Measurements from ENCODE around the gene RNF10. TPM values are rescaled to one million over a fixed set of nuclear protein-coding genes. Genes with fewer than 3 reads are reported as not detected.
"Not testable (repeated sequence)": the region's sequence is repeated elsewhere in the genome, so short reads cannot be mapped to it uniquely, and the experiment has no call there.

Gene RNF10
- total RNA-seq, 8 experiments from 2014 or later = 69.1 to 207 (median 90.5) TPM

DNA sequence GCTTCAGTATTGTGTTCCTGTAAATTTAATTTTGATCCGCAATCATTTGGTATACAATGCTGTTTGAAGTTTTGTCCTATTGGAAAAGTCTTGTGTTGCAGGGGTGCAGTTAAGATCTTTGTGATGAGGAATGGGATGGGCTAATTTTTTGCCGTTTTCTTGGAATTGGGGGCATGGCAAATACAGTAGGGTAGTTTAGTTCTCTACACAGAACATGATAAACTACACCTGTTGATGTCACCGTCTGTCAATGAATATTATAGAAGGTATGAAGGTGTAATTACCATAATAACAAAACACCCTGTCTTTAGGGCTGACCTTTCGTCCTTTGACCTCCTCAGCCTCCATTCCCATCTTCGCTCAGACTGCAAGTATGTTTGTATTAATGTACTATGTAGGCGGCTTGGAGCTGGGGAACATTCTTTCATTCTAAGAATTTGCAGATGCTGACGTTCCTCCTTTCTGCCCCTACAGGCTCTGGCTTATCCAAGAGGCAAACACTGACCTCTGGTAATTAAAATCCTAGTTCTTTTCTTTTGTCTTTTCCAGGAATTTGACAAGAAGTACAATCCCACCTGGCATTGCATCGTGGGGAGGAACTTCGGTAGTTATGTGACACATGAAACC is 36.5 kb upstream of the RNF10 start:
- no peak for ATAC-seq (replicated peaks in 6 of 8)
- H3K4me1 ChIP-seq (replicated peaks in 1 of 2) = peaks cover 4 to 19% of the 10 kb centered on the region in 2 donors

GRCh38 chr12:120498870-120499515 is 35.2 kb upstream of the RNF10 start:
- WGBS, 10 experiments = 70 to 100% (median 91%) methylated on average over 1 to 3 of the region's 3 CpGs; no CpG with 5 or more reads in 2 of the 10 experiments
- Histone ChIP-seq H3K27ac (no peak overlapping the region), H3K4me1 (replicated peaks in 1 of 2) (peaks cover 4 to 19% of the 10 kb centered on the region in 2 donors), H3K4me3 (no peak overlapping the region)
- no peak for ATAC-seq (replicated peaks in 6 of 8)
- in situ Hi-C loops (cut with MboI; ENCODE audit: low pct_unique_long_range_greater_than_20kb in 2 of 9, low sequenced_read_pairs in 9 of 9, unreplicated experiment in 9 of 9) = no loop called here

More for the DNA sequence above, 36.5 kb upstream of the RNF10 start:
- in situ Hi-C loops (cut with MboI; ENCODE audit: low pct_unique_long_range_greater_than_20kb in 2 of 9, low sequenced_read_pairs in 9 of 9, unreplicated experiment in 9 of 9) = no loop called here
- Histone ChIP-seq H3K27ac (no peak overlapping the region), H3K4me3 (peak overlapping the region; percentile 56 to 91 (median 78))
- 3 to 67% (median 40%) methylated on average over 1 to 8 of the region's 9 CpGs; no CpG with 5 or more reads in 1 of the 10 experiments for WGBS, 10 experiments

GRCh38 chr12:120500581-120500980 is 33.6 kb upstream of the RNF10 start:
- H3K4me3 ChIP-seq = no peak overlapping the region
- in situ Hi-C loops (cut with MboI; ENCODE audit: low pct_unique_long_range_greater_than_20kb in 2 of 9, low sequenced_read_pairs in 9 of 9, unreplicated experiment in 9 of 9) = no loop called here
- no peak for ATAC-seq (replicated peaks in 6 of 8)
- peaks cover 4 to 13% of the 10 kb centered on the region in 2 donors for H3K4me1 ChIP-seq (replicated peaks in 1 of 2)
- no peak overlapping the region for H3K27ac ChIP-seq
- WGBS, 10 experiments = 57 to 100% methylated on average over 1 of the region's 1 CpG; no CpG with 5 or more reads in 8 of the 10 experiments

DNA sequence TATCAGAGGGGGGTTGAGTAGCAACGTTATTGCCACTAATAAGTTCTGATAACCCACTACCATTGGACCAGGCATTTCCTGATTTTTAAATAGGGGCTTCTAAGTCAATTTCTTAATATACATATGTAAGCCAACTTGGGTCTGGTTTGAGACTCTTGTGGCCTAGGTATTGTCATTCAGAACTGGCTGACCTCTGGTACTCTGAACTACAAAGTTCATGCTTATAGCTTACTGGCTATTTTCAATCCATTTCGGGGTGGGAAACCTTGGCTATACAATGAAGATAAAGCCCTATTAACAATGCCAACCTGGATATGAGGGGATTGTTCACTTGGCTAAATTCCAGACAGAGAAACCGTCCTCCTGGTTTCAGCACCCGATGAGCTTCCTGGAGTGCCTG is 29.6 kb upstream of the RNF10 start:
- no peak overlapping the region for H3K27ac ChIP-seq
- no peak for ATAC-seq (replicated peaks in 6 of 8)
- in situ Hi-C loops (cut with MboI; ENCODE audit: low pct_unique_long_range_greater_than_20kb in 2 of 9, low sequenced_read_pairs in 9 of 9, unreplicated experiment in 9 of 9) = no loop called here
- 0 to 83% (median 46%) methylated on average over 1 to 4 of the region's 4 CpGs; no CpG with 5 or more reads in 2 of the 10 experiments for WGBS, 10 experiments
- H3K4me1 ChIP-seq (replicated peaks in 1 of 2) = no peaks in the 10 kb centered on the region
- no peak overlapping the region for H3K4me3 ChIP-seq

- Histone ChIP-seq H3K4me3 (no peak overlapping the region), H3K27ac (no peak overlapping the region), H3K4me1 (replicated peaks in 1 of 2) (no peaks in the 10 kb centered on the region)
- in situ Hi-C loops (cut with MboI; ENCODE audit: low pct_unique_long_range_greater_than_20kb in 2 of 9, low sequenced_read_pairs in 9 of 9, unreplicated experiment in 9 of 9) = no loop called here
- no peak for ATAC-seq (replicated peaks in 6 of 8)
- 93 to 100% (median 100%) methylated on average over 1 to 3 of the region's 8 CpGs; no CpG with 5 or more reads in 6 of the 10 experiments for WGBS, 10 experiments
These were observed 25.6 kb upstream of the RNF10 start for GRCh38 chr12:120508537-120508936.

DNA sequence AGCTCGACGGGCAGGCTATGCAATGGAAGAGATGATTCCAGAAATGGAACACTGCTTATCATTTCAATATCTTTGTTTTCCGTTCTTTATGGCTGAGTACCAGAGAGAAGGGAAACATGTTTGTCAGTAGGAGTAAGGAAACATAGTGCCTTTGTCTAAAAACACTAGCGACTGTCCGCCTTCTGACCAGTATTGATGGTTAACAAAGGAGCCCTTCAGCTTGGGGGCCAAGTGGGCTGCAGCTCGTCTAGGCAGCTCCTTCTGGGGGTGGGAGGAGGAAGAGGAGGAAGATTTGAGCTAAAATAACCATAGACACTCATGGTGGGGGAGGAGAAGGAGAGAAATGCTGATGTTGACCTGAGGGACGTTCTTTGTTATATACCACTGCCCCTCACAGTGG is 20.2 kb upstream of the RNF10 start:
- ATAC-seq (replicated peaks in 6 of 8) = no peak
- H3K27ac ChIP-seq = no peak overlapping the region
- WGBS, 10 experiments = 76 to 100% (median 94%) methylated on average over 1 to 6 of the region's 7 CpGs; no CpG with 5 or more reads in 2 of the 10 experiments

DNA sequence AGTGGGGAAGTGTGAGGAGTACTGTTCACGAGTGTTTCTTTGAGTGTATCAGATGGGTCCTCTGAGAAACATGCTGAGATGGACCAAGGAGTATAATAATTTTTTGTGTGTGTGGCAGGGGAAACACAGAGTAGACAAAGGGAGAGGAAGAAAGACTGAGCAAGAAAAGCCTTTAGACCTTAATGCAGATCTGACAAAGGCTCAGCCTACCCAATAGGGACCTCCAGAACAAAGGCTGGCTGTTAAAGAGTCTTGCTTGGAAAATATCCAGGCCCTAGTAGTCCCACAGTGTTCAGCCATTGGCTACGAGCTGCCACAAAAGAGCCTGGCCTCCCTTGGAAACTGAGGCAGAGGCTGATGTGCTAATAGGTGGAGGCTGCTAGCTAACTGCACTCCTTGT is 18.7 kb upstream of the RNF10 start:
- no peak overlapping the region for H3K27ac ChIP-seq
- H3K4me1 ChIP-seq (replicated peaks in 1 of 2) = no peaks in the 10 kb centered on the region
- no peak for ATAC-seq (replicated peaks in 6 of 8)
- in situ Hi-C loops (cut with MboI; ENCODE audit: low pct_unique_long_range_greater_than_20kb in 2 of 9, low sequenced_read_pairs in 9 of 9, unreplicated experiment in 9 of 9) = no loop called here
- H3K4me3 ChIP-seq = no peak overlapping the region
- 50 to 100% (median 93%) methylated on average over 1 to 2 of the region's 2 CpGs; no CpG with 5 or more reads in 4 of the 10 experiments for WGBS, 10 experiments

More for the DNA sequence above, 20.2 kb upstream of the RNF10 start:
- in situ Hi-C loops (cut with MboI; ENCODE audit: low pct_unique_long_range_greater_than_20kb in 2 of 9, low sequenced_read_pairs in 9 of 9, unreplicated experiment in 9 of 9) = no loop called here
- Histone ChIP-seq H3K4me1 (replicated peaks in 1 of 2) (no peaks in the 10 kb centered on the region), H3K4me3 (no peak overlapping the region)

GRCh38 chr12:120519324-120519723 is 14.8 kb upstream of the RNF10 start:
- 90 to 100% (median 98%) methylated on average over 1 to 5 of the region's 8 CpGs; no CpG with 5 or more reads in 2 of the 10 experiments for WGBS, 10 experiments
- H3K4me3 ChIP-seq; ATAC-seq (replicated peaks in 6 of 8); H3K27ac ChIP-seq; in situ Hi-C loops (cut with MboI; ENCODE audit: low pct_unique_long_range_greater_than_20kb in 2 of 9, low sequenced_read_pairs in 9 of 9, unreplicated experiment in 9 of 9); H3K4me1 ChIP-seq (replicated peaks in 1 of 2): not testable (repeated sequence)

- in situ Hi-C loops (cut with MboI; ENCODE audit: low pct_unique_long_range_greater_than_20kb in 2 of 9, low sequenced_read_pairs in 9 of 9, unreplicated experiment in 9 of 9) = no loop called here
- WGBS, 10 experiments = 80 to 100% (median 88%) methylated on average over 1 to 9 of the region's 9 CpGs; no CpG with 5 or more reads in 5 of the 10 experiments
- no peaks in the 10 kb centered on the region for H3K4me1 ChIP-seq (replicated peaks in 1 of 2)
- H3K4me3 ChIP-seq = no peak overlapping the region
- H3K27ac ChIP-seq = no peak overlapping the region
- ATAC-seq (replicated peaks in 6 of 8) = no peak
These were observed 11.6 kb upstream of the RNF10 start for GRCh38 chr12:120522568-120522967.

GRCh38 chr12:120528861-120529525 is 5.2 kb upstream of the RNF10 start, which contains the start of gene COQ5:
COQ5 (minus strand) TSS chr12:120529158; CDS start chr12:120529141, 17 bp downstream.
- Histone ChIP-seq H3K4me1 (replicated peaks in 1 of 2) (peaks cover 6 to 10% of the 10 kb centered on the region in 2 donors), H3K27ac (peak within 1 kb of the TSS; percentile 95 to 98), H3K4me3 (peak within 1 kb of the TSS; percentile 84 to 96 (median 92))
- WGBS, 10 experiments = 0 to 15% (median 0%) methylated on average over 2 to 14 of the region's 38 CpGs; no CpG with 5 or more reads in 2 of the 10 experiments
- peak; percentile 91 to 98 (median 97) for ATAC-seq (replicated peaks in 6 of 8)
- in situ Hi-C loops (cut with MboI; ENCODE audit: low pct_unique_long_range_greater_than_20kb in 2 of 9, low sequenced_read_pairs in 9 of 9, unreplicated experiment in 9 of 9) = no loop called here

DNA sequence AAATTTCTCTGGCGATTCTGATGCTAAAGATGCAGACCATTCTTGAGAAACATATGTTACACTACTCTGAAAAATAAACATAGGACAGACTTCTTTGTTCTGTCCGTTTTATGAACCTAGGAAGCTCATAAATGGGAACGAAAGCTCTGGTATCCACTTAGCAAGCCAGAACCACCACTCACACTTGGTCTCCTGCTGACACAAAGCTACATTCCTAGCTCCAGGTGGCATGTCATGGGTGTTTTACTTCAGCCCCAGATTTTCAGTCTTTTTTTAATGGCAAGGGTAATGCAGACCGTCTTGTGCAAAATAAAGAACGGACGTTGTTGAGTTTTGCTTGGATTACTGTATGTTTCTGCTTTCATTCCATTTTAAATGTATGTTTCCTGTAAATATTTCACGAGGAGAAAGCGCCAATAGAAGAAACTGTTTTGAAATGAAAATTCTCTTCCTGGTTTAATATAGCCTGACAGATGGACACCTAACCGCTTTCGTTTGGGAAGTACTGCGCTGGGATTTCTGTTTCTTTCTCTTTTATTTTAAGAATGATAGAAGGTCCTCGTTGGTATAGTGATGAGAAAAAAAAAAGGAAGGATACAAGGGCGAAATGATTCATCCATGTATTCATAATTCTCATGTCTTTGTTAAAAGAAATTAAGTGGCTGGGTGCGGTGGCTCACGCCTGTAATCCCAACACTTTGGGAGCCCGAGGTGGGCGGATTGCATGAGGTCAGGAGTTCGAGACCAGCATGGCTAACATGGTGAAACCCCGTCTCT is 4.3 kb upstream of the RNF10 start:
- WGBS, 10 experiments = 10 to 85% (median 53%) methylated on average over 3 to 19 of the region's 19 CpGs; no CpG with 5 or more reads in 1 of the 10 experiments
- Histone ChIP-seq H3K4me3 (peak overlapping the region; percentile 84 to 96 (median 92)), H3K4me1 (replicated peaks in 1 of 2) (peaks cover 6 to 10% of the 10 kb centered on the region in 2 donors), H3K27ac (peak overlapping the region; percentile 95 to 98)
- in situ Hi-C loops (cut with MboI; ENCODE audit: low pct_unique_long_range_greater_than_20kb in 2 of 9, low sequenced_read_pairs in 9 of 9, unreplicated experiment in 9 of 9) = no loop called here
- peak in 3 of 8 experiments; percentile 6 to 12 (median 8) for ATAC-seq (replicated peaks in 6 of 8)

GRCh38 chr12:120530418-120530761 is 3.8 kb upstream of the RNF10 start:
- in situ Hi-C loops (cut with MboI; ENCODE audit: low pct_unique_long_range_greater_than_20kb in 2 of 9, low sequenced_read_pairs in 9 of 9, unreplicated experiment in 9 of 9); H3K4me3 ChIP-seq; H3K27ac ChIP-seq; ATAC-seq (replicated peaks in 6 of 8): not testable (repeated sequence)
- peaks cover 6 to 12% of the 10 kb centered on the region in 2 donors for H3K4me1 ChIP-seq (replicated peaks in 1 of 2)
